Stimulated activated CD4-positive, alpha-beta T cell treated with anti-CD3 and anti-CD28 coated beads, Interleukin-1b, Interleukin-23, amount 100 ng/mL, for 1 hour (primary cell): ENCODE results near the gene MMP15.

Experiments
- DNase-seq, 2 donors: peaks; one replicate each; pipeline ENCODE4 v3.0.0-alpha.2; 2020; ENCODE audit warnings: low read depth in 2 of 2

Gene MMP15

GRCh38 chr16:58035356-58036170 lies 10.0 kb downstream of the MMP15 start:
- DNase-seq, result no peak

- no peak for DNase-seq
Observed at GRCh38 chr16:58036943-58037342, 11.4 kb downstream of the MMP15 start.

GRCh38 chr16:58037365-58038057 lies 12.0 kb downstream of the MMP15 start:
- DNase-seq, result no peak

- no peak for DNase-seq
Observed at GRCh38 chr16:58038219-58038641, 12.7 kb downstream of the MMP15 start.

GRCh38 chr16:58039829-58040495 lies 14.4 kb downstream of the MMP15 start:
- DNase-seq, result no peak

- no peak for DNase-seq
Observed at GRCh38 chr16:58040496-58040846, 14.9 kb downstream of the MMP15 start.

- no peak for DNase-seq
Observed at GRCh38 chr16:58040945-58041627, 15.5 kb downstream of the MMP15 start.

GRCh38 chr16:58041628-58041955 lies 16.0 kb downstream of the MMP15 start:
- no peak for DNase-seq

GRCh38 chr16:58042001-58042885 lies 16.7 kb downstream of the MMP15 start:
- DNase-seq, result no peak

- DNase-seq, result no peak
Observed at GRCh38 chr16:58042886-58043515, 17.4 kb downstream of the MMP15 start.

GRCh38 chr16:58043571-58044155 lies 18.1 kb downstream of the MMP15 start:
- DNase-seq, result no peak

GRCh38 chr16:58044266-58045019 lies 18.9 kb downstream of the MMP15 start:
- no peak for DNase-seq

GRCh38 chr16:58045096-58045495 lies 19.5 kb downstream of the MMP15 start:
- no peak for DNase-seq

- no peak for DNase-seq
Observed at GRCh38 chr16:58046054-58046881, 20.7 kb downstream of the MMP15 start.

GRCh38 chr16:58046936-58047335 lies 21.4 kb downstream of the MMP15 start:
- no peak for DNase-seq

- no peak for DNase-seq
Observed at GRCh38 chr16:58047557-58048348, 22.2 kb downstream of the MMP15 start.

- DNase-seq, result no peak
Observed at GRCh38 chr16:58048494-58049231, 23.1 kb downstream of the MMP15 start.
